GM12878 (cell line): ENCODE results near the gene OTC. TPM values are rescaled to one million over a fixed set of nuclear protein-coding genes. Genes with fewer than 3 reads are reported as not detected.
A peak's percentile ranks its signal among the peaks of the same experiment; 100 is the strongest.

Experiments used
- ATAC-seq: fragments of 200-7000 bp; cut with Tn5 transposase; 3 replicates; pipeline ENCODE4 v1.9.1; 2020; ENCODE audit warnings: mild to moderate bottlenecking, moderate library complexity
- BruUV-seq: library from RNA; stranded (reverse); fragments of 400-500 nt; replicated peaks from 2 replicates; lab custom pipeline; 2021; lab: Mats Ljungman, UMichigan
- CTCF ChIA-PET: fragments of 300-600 bp; sonication (Branson Sonifier 250); formaldehyde crosslinking; extraction: SDS; loops from one replicate; lab custom pipeline; 2021; ENCODE audit warnings: inconsistent platforms; lab: Yijun Ruan, JAX
- POLR2A ChIA-PET: fragments of 350-600 bp; formaldehyde crosslinking; extraction: SDS; loops from one replicate; lab custom pipeline; 2021; ENCODE audit warnings: inconsistent platforms; lab: Charles Lee
- RAD21 ChIA-PET: fragments of 300-600 bp; sonication (Branson Sonifier 250); formaldehyde crosslinking; loops from one replicate; lab custom pipeline; 2023; ENCODE audit warnings: antibody characterized with exemption; ENCODE audit not compliant: unreplicated experiment; lab: Charles Lee
- SMC1A ChIA-PET: fragments of 300-600 bp; sonication (Branson Sonifier 250); formaldehyde crosslinking; loops from one replicate; lab custom pipeline; 2023; ENCODE audit not compliant: unreplicated experiment, uncharacterized antibody; lab: Charles Lee
- DNase-seq: peaks from one replicate; pipeline ENCODE4 v3.0.0-alpha.2; 2011; ENCODE audit warnings: low read depth, low spot score
- FAIRE-seq: peaks from 3 replicates; lab custom pipeline; 2011; peaks lifted over from hg19 to GRCh38; lab: Jason Lieb, UNC
- H2AFZ ChIP-seq: 2 replicates; pipeline ENCODE4 v1.6.0; 2011; ENCODE audit warnings: low read depth, low read length, control low read depth; ENCODE audit not compliant: control insufficient read depth
- H3K27ac ChIP-seq: 2 replicates; pipeline ENCODE4 v1.5.1; 2011; ENCODE audit warnings: control low read depth; ENCODE audit not compliant: control insufficient read depth, insufficient read depth
- H3K27me3 ChIP-seq, 2 experiments: replicated peaks in 1 of 2; 2 replicates each; pipeline versions ENCODE4 v1.6.0 to v1.6.1; 2011; ENCODE audit warnings: low read length in 1 of 2; ENCODE audit not compliant: control insufficient read depth in 2 of 2, insufficient read depth in 2 of 2
- H3K36me3 ChIP-seq, 2 experiments: 2 replicates each; pipeline ENCODE4 v1.5.1; 2011; ENCODE audit warnings: low read length in 1 of 2; ENCODE audit not compliant: control insufficient read depth in 2 of 2, insufficient read depth in 2 of 2
- H3K4me1 ChIP-seq: 2 replicates; pipeline ENCODE4 v1.6.1; 2011; ENCODE audit warnings: mild to moderate bottlenecking, low read length, moderate library complexity, mixed read lengths; ENCODE audit not compliant: control insufficient read depth, insufficient read depth
- H3K4me2 ChIP-seq: 2 replicates; pipeline ENCODE4 v1.6.0; 2011; ENCODE audit warnings: control low read depth; ENCODE audit not compliant: control insufficient read depth, insufficient read depth
- H3K4me3 ChIP-seq: fragments of 200-600 bp; sonication (generic); 2 replicates; pipeline ENCODE4 v1.5.1; 2016
- H3K79me2 ChIP-seq: 2 replicates; pipeline ENCODE4 v1.6.0; 2011; ENCODE audit warnings: low read length; ENCODE audit not compliant: control insufficient read depth, insufficient read depth
- H3K9ac ChIP-seq: 2 replicates; pipeline ENCODE4 v1.8.0; 2011; ENCODE audit warnings: low read length, control low read depth, mixed read lengths; ENCODE audit not compliant: control insufficient read depth, insufficient read depth
- H3K9me3 ChIP-seq: replicated peaks from 3 replicates; pipeline ENCODE4 v1.5.1; 2011; ENCODE audit warnings: mild to moderate bottlenecking, low read length; ENCODE audit not compliant: control insufficient read depth, insufficient read depth
- H4K20me1 ChIP-seq: 2 replicates; pipeline ENCODE4 v1.6.0; 2011; ENCODE audit not compliant: control insufficient read depth, insufficient read depth
- CTCF ChIP-seq, 3 experiments: IDR thresholded peaks in 2 of 3; conservative IDR thresholded peaks in 1 of 3; 2 replicates each; pipeline ENCODE4 v1.5.1; 2011; ENCODE audit warnings: low read depth in 3 of 3, low read length in 3 of 3, mild to moderate bottlenecking in 3 of 3, control low read depth in 2 of 3, moderate library complexity in 2 of 3, inconsistent platforms in 1 of 3, mixed read lengths in 1 of 3; ENCODE audit not compliant: control insufficient read depth in 2 of 3, insufficient read depth in 1 of 3; ENCODE audit errors: extremely low read depth in 1 of 3
- GATAD2B ChIP-seq: fragments of 450-650 bp; conservative IDR thresholded peaks from 2 replicates; pipeline ENCODE4 v1.6.1; 2017; ENCODE audit warnings: low read depth, mild to moderate bottlenecking, moderate library complexity
- HDAC2 ChIP-seq: fragments of 200-600 bp; sonication (generic); IDR thresholded peaks from 2 replicates; pipeline ENCODE4 v1.6.1; 2017
- NFIC ChIP-seq: IDR thresholded peaks from 2 replicates; pipeline ENCODE4 v1.6.1; 2012; ENCODE audit warnings: low read depth, mild to moderate bottlenecking, inconsistent platforms, low read length, moderate library complexity
- RAD21 ChIP-seq: IDR thresholded peaks from 2 replicates; pipeline ENCODE4 v1.6.1; 2011; ENCODE audit warnings: mild to moderate bottlenecking, low read depth, low read length, moderate library complexity; ENCODE audit not compliant: insufficient read depth
- SMC3 ChIP-seq: IDR thresholded peaks from 2 replicates; pipeline ENCODE4 v1.6.1; 2011; ENCODE audit warnings: low read length, improper control_type of control experiment, borderline replicate concordance
- ZNF217 ChIP-seq: fragments of 450-650 bp; IDR thresholded peaks from 2 replicates; pipeline ENCODE4 v1.6.1; 2017; ENCODE audit warnings: antibody characterized with exemption, mild to moderate bottlenecking
- ZNF592 ChIP-seq: fragments of 450-650 bp; IDR thresholded peaks from 2 replicates; pipeline ENCODE4 v1.6.1; 2017; ENCODE audit warnings: mild to moderate bottlenecking, moderate library complexity
- ZNF687 ChIP-seq: fragments of 450-650 bp; IDR thresholded peaks from 2 replicates; pipeline ENCODE4 v1.6.1; 2017; ENCODE audit warnings: mild to moderate bottlenecking, moderate library complexity
- WGBS: methylation state at CpG from one replicate; pipeline ENCODE4 v1.1.6; 2016; ENCODE audit warnings: low lambda C conversion rate; ENCODE audit not compliant: insufficient replicate concordance, insufficient coverage; ENCODE audit errors: missing lambda C conversion rate; 5-methylcytosine and 5-hydroxymethylcytosine counted together
- in situ Hi-C: fragments of 300-500 bp; cut with MboI; formaldehyde crosslinking; loops from 9 replicates; pipeline ENCODE4 v1.14.3; 2018; ENCODE audit warnings: mixed read lengths
- intact Hi-C: fragments of 100-400 bp; cut with micrococcal nuclease; formaldehyde crosslinking; loops from one replicate; pipeline ENCODE4 v1.14.2; 2022; ENCODE audit not compliant: unreplicated experiment
- polyA plus RNA-seq, 11 experiments: library from polyadenylated mRNA; depleted of rRNA in 4 of 11; unstranded in 6 of 11; stranded (reverse) in 5 of 11; fragments of >200 nt; fragmentation: Nextera tagmentation in 4 of 11; fragmentation: Illumina TruSeq in 1 of 11; extraction: Ambion mirVana in 4 of 11; extraction: Trizol in 1 of 11; gene quantifications; 1 replicate in 1 of 11; 2 replicates in 10 of 11; pipeline versions ENCODE4 v1.2.1 to v1.2.3, GENCODE V29; 2011 to 2016; ENCODE audit warnings: inconsistent platforms in 2 of 11, missing spikeins in 2 of 11, low read depth in 1 of 11
- total RNA-seq, 4 experiments: library from RNA; depleted of rRNA in 3 of 4; stranded (reverse); fragments of >200 nt in 3 of 4; fragmentation: Illumina TruSeq in 1 of 4; extraction: Trizol in 1 of 4; gene quantifications; 2 replicates each; pipeline versions ENCODE4 v1.2.1 to v1.2.3, GENCODE V29; 2013 to 2021

The OTC gene
- total and polyA plus RNA-seq, 10 of the 15 experiments (the other 5 are each of a cell fraction or from before 2014, with no cell fraction given) = not detected

- no peak for TF ChIP-seq ZNF592
- no peak for TF ChIP-seq GATAD2B
- no peak for TF ChIP-seq ZNF217
- TF ChIP-seq CTCF (IDR thresholded peaks at IDR 0.05 in 2 of 3, conservative IDR thresholded peaks at IDR 0.05 in 1 of 3; ENCODE audit: control insufficient read depth in 2 of 3, extremely low read depth in 1 of 3, insufficient read depth in 1 of 3, low read depth in 3 of 3, low read length in 3 of 3) = no peak
- no peak for TF ChIP-seq NFIC
These were observed 22.0 kb downstream of the OTC start (continued) for GRCh38 chrX:38374431-38374830.

- Histone ChIP-seq H3K27ac (no peak overlapping the region), H3K4me1 (no peaks in the 10 kb centered on the region), H3K4me2 (no peak overlapping the region), H2AFZ (no peak overlapping the region), H4K20me1 (no peaks in the 10 kb centered on the region), H3K27me3 (peaks cover 0 to 3% of the 10 kb centered on the region in 2 experiments; a peak in 1 of 4 replicates), H3K4me3 (no peak overlapping the region), H3K36me3 (no peaks in the 10 kb centered on the region), H3K9me3 (no peaks in the 10 kb centered on the region), H3K79me2 (no peaks in the 10 kb centered on the region), H3K9ac (no peak overlapping the region)
- peak; percentile 44 for FAIRE-seq
- peak; percentile 70 for ATAC-seq
- POLR2A ChIA-PET = no interaction called here
- BruUV-seq = no TSS peak
- 0% methylated on average over 1 of the region's 1 CpG for WGBS
- in situ Hi-C loops = no loop called here
- RAD21 ChIA-PET = no interaction called here
- DNase-seq = no peak
- SMC1A ChIA-PET = interaction anchor here (1.3 kb wide), 1 partner anchor 10 kb away, joined by 3 read pairs; no protein-coding TSS in a partner anchor
- intact Hi-C loops = no loop called here
- CTCF ChIA-PET = interaction anchor here (1.3 to 1.6 kb wide), 2 partner anchors 10 to 13 kb away, joined by 3 to 5 read pairs; no protein-coding TSS in a partner anchor
- TF ChIP-seq SMC3 = no peak
- peak; percentile 25 for TF ChIP-seq RAD21
- TF ChIP-seq ZNF687 = no peak
- TF ChIP-seq HDAC2 = no peak
- TF ChIP-seq CTCF (IDR thresholded peaks at IDR 0.05 in 2 of 3, conservative IDR thresholded peaks at IDR 0.05 in 1 of 3; ENCODE audit: control insufficient read depth in 2 of 3, extremely low read depth in 1 of 3, insufficient read depth in 1 of 3, low read depth in 3 of 3, low read length in 3 of 3) = peak; percentile 42 to 67 (median 55); a peak in 5 of 6 replicates
These were observed 23.5 kb downstream of the OTC start for GRCh38 chrX:38375891-38376290.
